GM19467 (cell line): ENCODE measurements around the gene MAPK6.

ENCODE experiments used
- ATAC-seq: cut with Tn5 transposase; IDR thresholded peaks from one replicate; pipeline ENCODE4 v1.9.1; 2021; ENCODE audit warnings: mild to moderate bottlenecking, moderate library complexity; ENCODE audit not compliant: unreplicated experiment

Gene MAPK6

GRCh38 chr15:52010633-52011595 lies 8.1 kb upstream of the MAPK6 start:
- no peak for ATAC-seq

GRCh38 chr15:52011711-52012144 lies 7.3 kb upstream of the MAPK6 start:
- ATAC-seq = no peak

- ATAC-seq = no peak
Measured at GRCh38 chr15:52012210-52012609, 6.8 kb upstream of the MAPK6 start.

GRCh38 chr15:52013151-52013791 lies 5.7 kb upstream of the MAPK6 start:
- no peak for ATAC-seq

GRCh38 chr15:52014616-52015015 lies 4.4 kb upstream of the MAPK6 start:
- ATAC-seq = no peak

GRCh38 chr15:52016316-52016715 lies 2.7 kb upstream of the MAPK6 start:
- ATAC-seq = no peak

- no peak for ATAC-seq
Measured at GRCh38 chr15:52018244-52018643, 775 bp upstream of the MAPK6 start.

GRCh38 chr15:52019394-52020220 lies 588 bp downstream of the MAPK6 start:
- ATAC-seq = peak; percentile 39

- no peak for ATAC-seq
Measured at GRCh38 chr15:52020221-52021085, 1.4 kb downstream of the MAPK6 start.

- no peak for ATAC-seq
Measured at GRCh38 chr15:52021128-52021671, 2.2 kb downstream of the MAPK6 start.

- ATAC-seq = no peak
Measured at GRCh38 chr15:52021892-52022540, 3.0 kb downstream of the MAPK6 start.

- no peak for ATAC-seq
Measured at GRCh38 chr15:52023169-52023922, 4.3 kb downstream of the MAPK6 start.

GRCh38 chr15:52028431-52029093 lies 9.5 kb downstream of the MAPK6 start:
- ATAC-seq = no peak

GRCh38 chr15:52030010-52030409 lies 11.0 kb downstream of the MAPK6 start:
- no peak for ATAC-seq

- ATAC-seq = no peak
Measured at GRCh38 chr15:52031556-52031955, 12.5 kb downstream of the MAPK6 start.

- ATAC-seq = no peak
Measured at GRCh38 chr15:52037889-52038505, 19.0 kb downstream of the MAPK6 start.

GRCh38 chr15:52039925-52040781 lies 21.1 kb downstream of the MAPK6 start:
- ATAC-seq = no peak
